Keratinocyte (primary cell): ENCODE results near the gene MRPL57. TPM values are rescaled to one million over a fixed set of nuclear protein-coding genes. Genes with fewer than 3 reads are reported as not detected.

Experiments used
- DNase-seq: peaks from one replicate; pipeline ENCODE4 v3.0.0-alpha.2; 2011; ENCODE audit warnings: low read depth, missing footprints, low spot score
- FAIRE-seq: peaks from 2 replicates; lab custom pipeline; 2011; peaks lifted over from hg19 to GRCh38; lab: Jason Lieb, UNC
- H2AFZ ChIP-seq: 2 replicates; pipeline ENCODE4 v1.6.0; 2012; ENCODE audit warnings: low read length, control low read depth, inconsistent platforms; ENCODE audit not compliant: control insufficient read depth
- H3K27ac ChIP-seq: 2 replicates; pipeline ENCODE4 v1.5.1; 2011; ENCODE audit warnings: low read length; ENCODE audit not compliant: control insufficient read depth, insufficient read depth
- H3K27me3 ChIP-seq: 3 replicates; pipeline ENCODE4 v1.6.0; 2011; ENCODE audit warnings: low read length; ENCODE audit not compliant: control insufficient read depth, insufficient read depth; ENCODE audit errors: extremely low read depth
- H3K36me3 ChIP-seq, 2 experiments: 2 replicates in 1 of 2; 3 replicates in 1 of 2; pipeline ENCODE4 v1.5.1; 2011; ENCODE audit warnings: low read length in 2 of 2, mild to moderate bottlenecking in 1 of 2; ENCODE audit not compliant: control insufficient read depth in 2 of 2, insufficient read depth in 2 of 2; ENCODE audit errors: extremely low read depth in 1 of 2
- H3K4me1 ChIP-seq: 3 replicates; pipeline ENCODE4 v1.5.1; 2011; ENCODE audit warnings: low read length; ENCODE audit not compliant: control insufficient read depth, insufficient read depth; ENCODE audit errors: extremely low read depth
- H3K4me2 ChIP-seq: 3 replicates; pipeline ENCODE4 v1.6.0; 2011; ENCODE audit warnings: low read depth, low read length; ENCODE audit not compliant: control insufficient read depth, insufficient read depth; ENCODE audit errors: extremely low read depth
- H3K4me3 ChIP-seq, 3 experiments: fragments of 200-600 bp in 1 of 3; sonication (generic) in 1 of 3; 2 replicates in 2 of 3; 3 replicates in 1 of 3; pipeline ENCODE4 v1.5.1; 2011 to 2016; ENCODE audit warnings: low read length in 3 of 3, mild to moderate bottlenecking in 3 of 3, control low read depth in 2 of 3, inconsistent platforms in 1 of 3, low read depth in 1 of 3, mixed read lengths in 1 of 3, mixed run types in 1 of 3, moderate library complexity in 1 of 3; ENCODE audit not compliant: control insufficient read depth in 2 of 3, insufficient read depth in 2 of 3; ENCODE audit errors: extremely low read depth in 1 of 3
- H3K79me2 ChIP-seq: 2 replicates; pipeline ENCODE4 v1.6.0; 2012; ENCODE audit warnings: low read length; ENCODE audit not compliant: control insufficient read depth, insufficient read depth
- H3K9ac ChIP-seq: 3 replicates; pipeline ENCODE4 v1.6.0; 2011; ENCODE audit warnings: low read length; ENCODE audit not compliant: control insufficient read depth, insufficient read depth; ENCODE audit errors: extremely low read depth
- H3K9me1 ChIP-seq: 3 replicates; pipeline ENCODE4 v1.6.0; 2011; ENCODE audit warnings: low read length; ENCODE audit not compliant: control insufficient read depth, insufficient read depth; ENCODE audit errors: extremely low read depth
- H3K9me3 ChIP-seq: 2 replicates; pipeline ENCODE4 v1.5.1; 2012; ENCODE audit warnings: low read depth, low read length; ENCODE audit not compliant: control insufficient read depth
- H4K20me1 ChIP-seq: 3 replicates; pipeline ENCODE4 v1.6.0; 2011; ENCODE audit warnings: low read length; ENCODE audit not compliant: control insufficient read depth, insufficient read depth; ENCODE audit errors: extremely low read depth
- EZH2 ChIP-seq: IDR thresholded peaks from one replicate; pipeline ENCODE4 v1.6.1; 2012; ENCODE audit warnings: inconsistent platforms, mild to moderate bottlenecking, low read length, moderate library complexity
- dilution Hi-C: fragments of 300-500 bp; cut with MboI; formaldehyde crosslinking; loops from one replicate; pipeline ENCODE4 v1.7.0; 2020; ENCODE audit warnings: low sequenced_read_pairs; ENCODE audit not compliant: extremely low pct_ligation_motif_present
- polyA plus RNA-seq, 5 experiments: library from polyadenylated mRNA; depleted of rRNA in 3 of 5; stranded (reverse) in 3 of 5; stranded (forward) in 1 of 5; unstranded in 1 of 5; fragments of >200 nt; gene quantifications; 1 replicate in 1 of 5; 2 replicates in 3 of 5; 3 replicates in 1 of 5; pipeline versions ENCODE4 v1.2.1 to v1.2.3, GENCODE V29; 2011 to 2012; ENCODE audit warnings: missing spikeins in 2 of 5, low read depth in 1 of 5, low replicate concordance in 1 of 5
- TF ChIP-seq, protein P1 (sequence below), 3 experiments: IDR thresholded peaks in 1 of 3; conservative IDR thresholded peaks in 1 of 3; optimal IDR thresholded peaks in 1 of 3; 2 replicates in 2 of 3; 3 replicates in 1 of 3; pipeline versions ENCODE3 to v1.5.1; 2011; ENCODE audit warnings: low read length in 3 of 3, mild to moderate bottlenecking in 3 of 3, moderate library complexity in 2 of 3, control low read depth in 1 of 3, inconsistent platforms in 1 of 3; ENCODE audit not compliant: insufficient read depth in 2 of 3; ENCODE audit errors: extremely low read depth in 1 of 3

Gene MRPL57
- polyA plus RNA-seq, 1 donor (not counting 4 experiments of a cell fraction or from before 2014, with no cell fraction given), result 18.3 TPM

DNA sequence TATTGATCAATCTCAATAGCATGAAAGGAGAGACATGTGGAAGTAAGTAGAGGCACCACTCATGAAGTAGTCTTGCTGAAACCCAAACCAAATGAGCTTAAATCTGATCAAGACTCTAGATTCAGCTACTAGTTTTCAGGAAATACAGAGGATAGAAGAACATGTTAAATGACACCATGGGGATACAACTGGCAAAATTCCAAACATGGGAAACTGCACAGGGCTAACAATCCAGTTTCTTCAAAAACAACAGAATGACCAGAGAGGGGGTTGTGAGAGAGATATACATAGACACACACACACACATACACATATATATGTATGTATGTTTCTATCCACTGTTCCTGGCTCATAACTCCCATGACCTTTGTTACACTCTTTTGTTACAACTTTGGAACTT is 44.8 kb downstream of the MRPL57 start:
- no peak for DNase-seq
- dilution Hi-C loops, result no loop called here

DNA sequence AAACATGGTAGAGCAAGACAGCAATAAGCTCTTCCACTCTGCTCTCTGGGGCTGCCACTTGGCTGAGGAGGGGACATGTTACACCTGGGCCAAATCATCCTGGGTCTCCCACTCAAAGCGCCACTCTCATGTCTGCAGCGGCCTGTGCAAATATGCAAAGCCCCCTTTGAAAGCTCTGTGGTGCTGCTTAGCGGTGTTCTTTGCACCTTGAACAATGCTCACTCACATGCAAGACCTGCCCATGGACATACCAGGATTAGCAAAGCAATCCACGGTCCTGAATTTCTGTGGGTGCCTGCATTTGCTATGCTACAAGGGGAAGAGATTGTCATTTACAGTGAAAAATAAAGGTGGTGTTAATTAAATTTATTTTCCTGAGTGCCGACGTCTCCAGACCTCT is 48.6 kb downstream of the MRPL57 start:
- Histone ChIP-seq H3K4me3 (no peak overlapping the region), H3K79me2 (no peaks in the 10 kb centered on the region), H4K20me1 (no peaks in the 10 kb centered on the region), H2AFZ (no peak overlapping the region), H3K36me3 (no peaks in the 10 kb centered on the region), H3K4me2 (no peak overlapping the region), H3K9me1 (no peaks in the 10 kb centered on the region), H3K9ac (no peak overlapping the region), H3K9me3 (no peaks in the 10 kb centered on the region), H3K27me3 (no peaks in the 10 kb centered on the region), H3K4me1 (no peaks in the 10 kb centered on the region), H3K27ac (no peak overlapping the region)
- TF ChIP-seq, protein P1, sequence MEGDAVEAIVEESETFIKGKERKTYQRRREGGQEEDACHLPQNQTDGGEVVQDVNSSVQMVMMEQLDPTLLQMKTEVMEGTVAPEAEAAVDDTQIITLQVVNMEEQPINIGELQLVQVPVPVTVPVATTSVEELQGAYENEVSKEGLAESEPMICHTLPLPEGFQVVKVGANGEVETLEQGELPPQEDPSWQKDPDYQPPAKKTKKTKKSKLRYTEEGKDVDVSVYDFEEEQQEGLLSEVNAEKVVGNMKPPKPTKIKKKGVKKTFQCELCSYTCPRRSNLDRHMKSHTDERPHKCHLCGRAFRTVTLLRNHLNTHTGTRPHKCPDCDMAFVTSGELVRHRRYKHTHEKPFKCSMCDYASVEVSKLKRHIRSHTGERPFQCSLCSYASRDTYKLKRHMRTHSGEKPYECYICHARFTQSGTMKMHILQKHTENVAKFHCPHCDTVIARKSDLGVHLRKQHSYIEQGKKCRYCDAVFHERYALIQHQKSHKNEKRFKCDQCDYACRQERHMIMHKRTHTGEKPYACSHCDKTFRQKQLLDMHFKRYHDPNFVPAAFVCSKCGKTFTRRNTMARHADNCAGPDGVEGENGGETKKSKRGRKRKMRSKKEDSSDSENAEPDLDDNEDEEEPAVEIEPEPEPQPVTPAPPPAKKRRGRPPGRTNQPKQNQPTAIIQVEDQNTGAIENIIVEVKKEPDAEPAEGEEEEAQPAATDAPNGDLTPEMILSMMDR (optimal IDR thresholded peaks at IDR 0.05 in 1 of 3, IDR thresholded peaks at IDR 0.05 in 1 of 3, conservative IDR thresholded peaks at IDR 0.05 in 1 of 3; ENCODE audit: extremely low read depth in 1 of 3, insufficient read depth in 2 of 3, low read length in 3 of 3), result no peak
- TF ChIP-seq EZH2, result no peak
- DNase-seq, result no peak
- dilution Hi-C loops, result no loop called here
- FAIRE-seq, result no peak

More for the DNA sequence above, 44.8 kb downstream of the MRPL57 start:
- Histone ChIP-seq H3K27ac (no peak overlapping the region), H3K9ac (no peak overlapping the region), H3K79me2 (no peaks in the 10 kb centered on the region), H3K4me1 (no peaks in the 10 kb centered on the region), H3K9me3 (no peaks in the 10 kb centered on the region), H3K4me2 (no peak overlapping the region), H3K9me1 (no peaks in the 10 kb centered on the region), H4K20me1 (no peaks in the 10 kb centered on the region), H3K27me3 (no peaks in the 10 kb centered on the region), H3K36me3 (no peaks in the 10 kb centered on the region), H3K4me3 (no peak overlapping the region), H2AFZ (no peak overlapping the region)
- no peak for FAIRE-seq
- TF ChIP-seq, protein P1 (optimal IDR thresholded peaks at IDR 0.05 in 1 of 3, IDR thresholded peaks at IDR 0.05 in 1 of 3, conservative IDR thresholded peaks at IDR 0.05 in 1 of 3; ENCODE audit: extremely low read depth in 1 of 3, insufficient read depth in 2 of 3, low read length in 3 of 3), result no peak
- no peak for TF ChIP-seq EZH2
